A549 treated with ZK216348 at 1 μM for 4 hours (cell line): Measurements from ENCODE around the gene ZMYM2. TPM values are rescaled to one million over a fixed set of nuclear protein-coding genes. Genes with fewer than 3 reads are reported as not detected.

Experiments used
- total RNA-seq: library from RNA; stranded (reverse); fragments of 200-300 nt; extraction: Qiagen RNA extraction; gene quantifications from 5 replicates; pipeline ENCODE4 v1.2.3, GENCODE V29; 2022; ENCODE audit warnings: low read depth

ZMYM2 gene
- total RNA-seq: 15.1 to 21.5 TPM (median 17.3 TPM) in 5 replicates

DNA sequence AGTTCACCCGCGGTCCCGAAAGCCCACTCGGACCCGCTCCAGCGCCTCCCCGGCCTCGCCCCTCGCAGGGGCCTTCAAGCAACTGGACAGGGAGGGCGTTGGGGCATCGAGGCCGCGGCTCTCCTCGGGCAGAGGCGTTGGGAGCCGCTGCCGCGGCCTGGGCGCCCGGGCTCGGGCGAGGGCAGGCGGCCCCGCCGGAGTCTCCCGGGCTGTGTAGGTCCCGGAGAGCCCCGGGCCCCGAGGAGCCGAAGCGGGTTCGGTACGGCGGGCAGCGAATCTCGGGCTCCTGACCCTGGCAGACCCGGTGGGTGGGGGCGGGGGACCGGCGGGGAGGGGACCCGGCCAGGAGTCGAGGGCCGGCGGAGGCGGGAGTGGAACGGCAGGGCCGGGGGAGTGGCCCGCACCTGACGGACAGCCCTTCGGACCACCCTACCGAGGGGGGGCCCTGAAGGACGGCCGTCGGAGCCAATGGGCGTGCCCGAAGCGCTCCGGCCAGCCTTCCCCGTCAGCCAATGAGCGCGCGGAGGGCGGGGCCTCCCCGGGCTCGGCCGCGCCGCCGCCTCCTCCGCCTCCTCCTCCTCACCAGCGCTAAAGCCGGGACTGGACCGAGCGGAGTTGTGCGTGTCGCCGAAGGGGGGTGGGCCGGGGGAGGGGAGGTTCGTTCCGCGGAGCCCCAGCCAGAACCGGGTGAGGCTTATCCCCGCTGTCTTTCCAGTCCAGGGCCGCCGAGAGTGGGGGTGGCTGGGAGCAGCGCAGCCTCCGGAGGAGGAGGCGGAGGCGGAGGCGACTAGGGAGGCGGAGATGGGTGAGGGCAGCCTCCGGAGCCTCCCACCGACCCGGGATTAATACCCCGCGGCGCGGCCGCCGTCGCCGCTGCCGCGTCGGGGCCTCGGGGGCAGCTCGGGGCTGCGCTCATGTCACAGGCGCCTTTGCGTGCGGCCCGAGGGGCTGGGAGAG is at the start of gene ZMYM2:
TSS of gene ZMYM2 (plus strand) at position 573 of the 957 bp plus-strand sequence. CDS start 34,346 bp downstream, outside the sequence.

Other genes with a start within 250 kb of the ZMYM2 start
- 40.0 to 56.5 TPM (median 47.1 TPM) in 5 replicates for gene PSPC1, start 175.8 kb upstream of the ZMYM2 start, total RNA-seq
- gene ZMYM5, start 95.1 kb upstream of the ZMYM2 start, total RNA-seq: 3.2 to 8.1 TPM (median 5.8 TPM) in 5 replicates
- gene GJA3, start 202.3 kb downstream of the ZMYM2 start, total RNA-seq: 0.70 to 1.4 TPM (median 1.1 TPM) in 5 replicates
- gene GJB2, start 234.2 kb downstream of the ZMYM2 start, total RNA-seq: 0.53 to 0.84 TPM (median 0.77 TPM) in 5 replicates